ENCODE results near the gene IMPA2. TPM values are rescaled to one million over a fixed set of nuclear protein-coding genes. Genes with fewer than 3 reads are reported as not detected.

IMPA2 gene
- total RNA-seq, 4 donors from 2014 or later, result 50.1 to 290 (median 84.6) TPM

GRCh38 chr18:12059334-12060181, 78.3 kb downstream of the IMPA2 start:
- Histone ChIP-seq H3K4me3 (no peak overlapping the region), H3K27ac (no peak overlapping the region), H3K4me1 (no peaks in the 10 kb centered on the region), H3K36me3 (no peaks in the 10 kb centered on the region), H3K9me3 (no peaks in the 10 kb centered on the region), H3K27me3 (no peaks in the 10 kb centered on the region)
- no peak for DNase-seq
- WGBS, 2 donors (ENCODE audit: low coverage in 1 of 2), result 90% methylated on average over 15 of the region's 16 CpGs; no CpG with 5 or more reads in 1 of the 2 donors
- TF ChIP-seq CTCF (IDR thresholded peaks at IDR 0.05) (no peak), EP300 (IDR thresholded peaks at IDR 0.05; ENCODE audit: low read depth) (no peak), POLR2AphosphoS5 (IDR thresholded peaks at IDR 0.05) (no peak), POLR2A (IDR thresholded peaks at IDR 0.05) (no peak)
- in situ Hi-C loops (cut with MboI; ENCODE audit: low pct_ligation_motif_present in 1 of 4, low pct_unique_long_range_greater_than_20kb in 1 of 4, low sequenced_read_pairs in 3 of 4) (no loop called here), intact Hi-C loops (cut with DNase I; ENCODE audit: low total_unique reads) (no loop called here)

GRCh38 chr18:12060182-12060870, 79.0 kb downstream of the IMPA2 start:
- H3K27ac ChIP-seq, result no peak overlapping the region
- no peaks in the 10 kb centered on the region for H3K27me3 ChIP-seq
- H3K9me3 ChIP-seq, result no peaks in the 10 kb centered on the region
- no peaks in the 10 kb centered on the region for H3K4me1 ChIP-seq
- no peak for DNase-seq
- WGBS, 2 donors (ENCODE audit: low coverage in 1 of 2), result 76% methylated on average over 12 of the region's 20 CpGs; no CpG with 5 or more reads in 1 of the 2 donors
- no peak overlapping the region for H3K4me3 ChIP-seq
- no peaks in the 10 kb centered on the region for H3K36me3 ChIP-seq
- no peak for TF ChIP-seq EP300 (IDR thresholded peaks at IDR 0.05; ENCODE audit: low read depth)
- no peak for TF ChIP-seq POLR2A (IDR thresholded peaks at IDR 0.05)
- TF ChIP-seq POLR2AphosphoS5 (IDR thresholded peaks at IDR 0.05), result no peak
- no peak for TF ChIP-seq CTCF (IDR thresholded peaks at IDR 0.05)
- intact Hi-C loops (cut with DNase I; ENCODE audit: low total_unique reads), result no loop called here
- in situ Hi-C loops (cut with MboI; ENCODE audit: low pct_ligation_motif_present in 1 of 4, low pct_unique_long_range_greater_than_20kb in 1 of 4, low sequenced_read_pairs in 3 of 4), result no loop called here

DNA sequence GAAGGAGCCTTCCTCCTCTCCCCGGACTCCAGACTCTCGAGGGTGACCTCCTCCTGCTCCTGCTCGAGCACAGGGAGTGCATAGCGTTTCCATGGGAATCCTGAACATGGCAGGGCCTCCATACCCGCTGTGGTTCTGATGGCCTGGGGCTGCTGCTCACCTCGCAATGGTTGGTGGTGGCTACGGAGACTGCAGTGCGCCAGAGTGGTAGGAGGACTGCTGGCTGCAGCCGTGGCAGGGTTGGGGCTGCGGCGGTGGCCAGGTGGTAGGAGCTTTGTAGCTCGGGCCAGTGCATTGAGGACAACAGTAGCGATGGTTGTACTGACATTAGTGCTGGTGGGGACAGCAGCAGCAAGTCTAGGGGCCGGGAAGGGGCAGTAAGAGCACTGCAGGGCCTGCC, 80.4 kb downstream of the IMPA2 start:
- in situ Hi-C loops (cut with MboI; ENCODE audit: low pct_ligation_motif_present in 1 of 4, low pct_unique_long_range_greater_than_20kb in 1 of 4, low sequenced_read_pairs in 3 of 4), result no loop called here
- 88% methylated on average over 14 of the region's 14 CpGs; no CpG with 5 or more reads in 1 of the 2 donors for WGBS, 2 donors (ENCODE audit: low coverage in 1 of 2)
- DNase-seq, result no peak
- no peak overlapping the region for H3K4me3 ChIP-seq
- intact Hi-C loops (cut with DNase I; ENCODE audit: low total_unique reads), result no loop called here
- H3K9me3 ChIP-seq, result no peaks in the 10 kb centered on the region
- no peaks in the 10 kb centered on the region for H3K36me3 ChIP-seq
- no peak for TF ChIP-seq POLR2A (IDR thresholded peaks at IDR 0.05)
- TF ChIP-seq POLR2AphosphoS5 (IDR thresholded peaks at IDR 0.05), result no peak
- no peak for TF ChIP-seq CTCF (IDR thresholded peaks at IDR 0.05)
- no peak for TF ChIP-seq EP300 (IDR thresholded peaks at IDR 0.05; ENCODE audit: low read depth)
- H3K4me1 ChIP-seq, result no peaks in the 10 kb centered on the region
- no peak overlapping the region for H3K27ac ChIP-seq
- H3K27me3 ChIP-seq, result no peaks in the 10 kb centered on the region

- no peaks in the 10 kb centered on the region for H3K27me3 ChIP-seq
- H3K4me3 ChIP-seq, result no peak overlapping the region
- H3K27ac ChIP-seq, result no peak overlapping the region
- intact Hi-C loops (cut with DNase I; ENCODE audit: low total_unique reads), result no loop called here
- 76% methylated on average over 4 of the region's 4 CpGs; no CpG with 5 or more reads in 1 of the 2 donors for WGBS, 2 donors (ENCODE audit: low coverage in 1 of 2)
- H3K36me3 ChIP-seq, result no peaks in the 10 kb centered on the region
- no peaks in the 10 kb centered on the region for H3K9me3 ChIP-seq
- no peak for DNase-seq
- H3K4me1 ChIP-seq, result no peaks in the 10 kb centered on the region
- in situ Hi-C loops (cut with MboI; ENCODE audit: low pct_ligation_motif_present in 1 of 4, low pct_unique_long_range_greater_than_20kb in 1 of 4, low sequenced_read_pairs in 3 of 4), result no loop called here
- TF ChIP-seq POLR2AphosphoS5 (IDR thresholded peaks at IDR 0.05), result no peak
- no peak for TF ChIP-seq POLR2A (IDR thresholded peaks at IDR 0.05)
Measured at GRCh38 chr18:12062974-12063373, 81.7 kb downstream of the IMPA2 start.
